HG03108 (cell line): Measurements from ENCODE around the gene ARSJ.
A peak's percentile ranks its signal among the peaks of the same experiment; 100 is the strongest.

Source experiments
- ATAC-seq: cut with Tn5 transposase; IDR thresholded peaks from one replicate; pipeline ENCODE4 v1.9.1; 2021; ENCODE audit warnings: moderate library complexity; ENCODE audit not compliant: unreplicated experiment

The ARSJ gene

GRCh38 chr4:113905301-113905700 lies 74.1 kb downstream of the ARSJ start:
- ATAC-seq = no peak

GRCh38 chr4:113904877-113905276 lies 74.6 kb downstream of the ARSJ start:
- no peak for ATAC-seq

GRCh38 chr4:113901994-113902787 lies 77.3 kb downstream of the ARSJ start:
- ATAC-seq = peak; percentile 30

- peak; percentile 96 for ATAC-seq
These were observed 80.0 kb downstream of the ARSJ start for GRCh38 chr4:113899271-113900070.

GRCh38 chr4:113893546-113893945 lies 85.9 kb downstream of the ARSJ start:
- no peak for ATAC-seq

GRCh38 chr4:113888006-113888405 lies 91.4 kb downstream of the ARSJ start:
- ATAC-seq = no peak

GRCh38 chr4:113885291-113885690 lies 94.2 kb downstream of the ARSJ start:
- no peak for ATAC-seq

GRCh38 chr4:113884655-113885054 lies 94.8 kb downstream of the ARSJ start:
- ATAC-seq = no peak

- no peak for ATAC-seq
These were observed 96.8 kb downstream of the ARSJ start for GRCh38 chr4:113882668-113883067.

GRCh38 chr4:113881256-113881655 lies 98.2 kb downstream of the ARSJ start:
- no peak for ATAC-seq

- ATAC-seq = no peak
These were observed 99.0 kb downstream of the ARSJ start for GRCh38 chr4:113880240-113881028.

GRCh38 chr4:113878668-113879067 lies 100.8 kb downstream of the ARSJ start:
- ATAC-seq = no peak

GRCh38 chr4:113874480-113874879 lies 105.0 kb downstream of the ARSJ start:
- no peak for ATAC-seq

- no peak for ATAC-seq
These were observed 105.9 kb downstream of the ARSJ start for GRCh38 chr4:113873508-113873907.

- no peak for ATAC-seq
These were observed 106.8 kb downstream of the ARSJ start for GRCh38 chr4:113872426-113873260.

GRCh38 chr4:113871080-113871479 lies 108.4 kb downstream of the ARSJ start:
- ATAC-seq = no peak

- ATAC-seq = peak; percentile 89
These were observed 109.6 kb downstream of the ARSJ start for GRCh38 chr4:113869743-113870375.

GRCh38 chr4:113866611-113867010 lies 112.8 kb downstream of the ARSJ start:
- no peak for ATAC-seq

GRCh38 chr4:113858924-113859323 lies 120.5 kb downstream of the ARSJ start:
- ATAC-seq = no peak

- ATAC-seq = no peak
These were observed 127.6 kb downstream of the ARSJ start for GRCh38 chr4:113851816-113852215.
